ENCODE results near the gene CFAP74.

- TF ChIP-seq CTCF (IDR thresholded peaks at IDR 0.05) (no peak), POLR2A (IDR thresholded peaks at IDR 0.05) (no peak)
Measured at GRCh38 chr1:1975535-1975934, 28.1 kb downstream of the CFAP74 start.

Measured in heart left ventricle (tissue), 13 donors.